ENCODE results near the gene TMEM271. TPM values are rescaled to one million over a fixed set of nuclear protein-coding genes. Genes with fewer than 3 reads are reported as not detected.

Gene TMEM271
- total RNA-seq, 2 donors from 2014 or later, result not detected

DNA sequence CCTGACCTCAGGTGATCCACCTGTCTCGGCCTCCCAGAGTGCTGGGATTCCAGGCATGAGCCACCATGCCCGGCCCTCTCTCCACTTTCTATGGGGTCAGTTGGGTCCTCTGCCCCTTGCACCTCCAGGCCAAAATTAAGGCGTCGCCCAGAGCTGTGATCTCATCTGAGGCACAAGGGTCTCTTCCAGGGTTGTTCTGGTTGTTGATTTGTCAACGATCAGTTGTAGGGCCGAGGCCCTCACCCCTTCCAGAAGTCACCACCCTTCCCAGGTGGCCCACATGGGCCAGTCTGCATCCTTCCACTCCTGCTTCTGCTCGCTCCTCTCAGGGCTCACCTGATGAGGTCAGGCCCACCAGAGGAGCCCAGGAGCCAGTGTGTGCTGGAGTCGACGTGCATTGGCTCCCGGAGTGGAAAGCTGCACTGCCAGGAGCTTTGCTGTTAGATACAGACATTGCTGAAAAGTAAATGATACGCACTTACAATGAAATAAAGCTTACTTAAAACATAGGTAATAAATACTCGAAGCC, 14.3 kb upstream of the TMEM271 start:
- no peak overlapping the region for H3K4me3 ChIP-seq (ENCODE audit: low read length)
- no peak overlapping the region for H3K27ac Mint-ChIP-seq
- no peaks in the 10 kb centered on the region for H3K27me3 ChIP-seq (ENCODE audit: control insufficient read depth, insufficient read depth, low read length, poor library complexity, severe bottlenecking)
- H3K4me1 ChIP-seq (ENCODE audit: control insufficient read depth, insufficient read depth, low read length), result no peaks in the 10 kb centered on the region
- H3K4me1 Mint-ChIP-seq, result no peaks in the 10 kb centered on the region
- TF ChIP-seq, protein P1, sequence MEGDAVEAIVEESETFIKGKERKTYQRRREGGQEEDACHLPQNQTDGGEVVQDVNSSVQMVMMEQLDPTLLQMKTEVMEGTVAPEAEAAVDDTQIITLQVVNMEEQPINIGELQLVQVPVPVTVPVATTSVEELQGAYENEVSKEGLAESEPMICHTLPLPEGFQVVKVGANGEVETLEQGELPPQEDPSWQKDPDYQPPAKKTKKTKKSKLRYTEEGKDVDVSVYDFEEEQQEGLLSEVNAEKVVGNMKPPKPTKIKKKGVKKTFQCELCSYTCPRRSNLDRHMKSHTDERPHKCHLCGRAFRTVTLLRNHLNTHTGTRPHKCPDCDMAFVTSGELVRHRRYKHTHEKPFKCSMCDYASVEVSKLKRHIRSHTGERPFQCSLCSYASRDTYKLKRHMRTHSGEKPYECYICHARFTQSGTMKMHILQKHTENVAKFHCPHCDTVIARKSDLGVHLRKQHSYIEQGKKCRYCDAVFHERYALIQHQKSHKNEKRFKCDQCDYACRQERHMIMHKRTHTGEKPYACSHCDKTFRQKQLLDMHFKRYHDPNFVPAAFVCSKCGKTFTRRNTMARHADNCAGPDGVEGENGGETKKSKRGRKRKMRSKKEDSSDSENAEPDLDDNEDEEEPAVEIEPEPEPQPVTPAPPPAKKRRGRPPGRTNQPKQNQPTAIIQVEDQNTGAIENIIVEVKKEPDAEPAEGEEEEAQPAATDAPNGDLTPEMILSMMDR (conservative IDR thresholded peaks at IDR 0.05), result no peak
- H3K27ac ChIP-seq (ENCODE audit: low read depth, low read length), result no peak overlapping the region
- H3K36me3 Mint-ChIP-seq (ENCODE audit: low read depth), result no peaks in the 10 kb centered on the region
- H3K27me3 Mint-ChIP-seq (ENCODE audit: insufficient read depth), result peaks cover 36% of the 10 kb centered on the region
- no peak for DNase-seq
- H3K4me3 Mint-ChIP-seq, result no peak overlapping the region
- no peak overlapping the region for H3K9ac ChIP-seq (ENCODE audit: extremely low read depth, low read length, poor library complexity, severe bottlenecking)
- no peaks in the 10 kb centered on the region for H3K9me3 ChIP-seq (ENCODE audit: control insufficient read depth, low read length)
- 87 to 93% methylated on average over 5 to 12 of the region's 12 CpGs for WGBS, 2 experiments (ENCODE audit: insufficient coverage in 1 of 2, insufficient read length in 1 of 2)
- no peaks in the 10 kb centered on the region for H3K36me3 ChIP-seq (ENCODE audit: control insufficient read depth, insufficient read depth, low read length)
- H3K9me3 Mint-ChIP-seq, result peaks cover 14% of the 10 kb centered on the region

DNA sequence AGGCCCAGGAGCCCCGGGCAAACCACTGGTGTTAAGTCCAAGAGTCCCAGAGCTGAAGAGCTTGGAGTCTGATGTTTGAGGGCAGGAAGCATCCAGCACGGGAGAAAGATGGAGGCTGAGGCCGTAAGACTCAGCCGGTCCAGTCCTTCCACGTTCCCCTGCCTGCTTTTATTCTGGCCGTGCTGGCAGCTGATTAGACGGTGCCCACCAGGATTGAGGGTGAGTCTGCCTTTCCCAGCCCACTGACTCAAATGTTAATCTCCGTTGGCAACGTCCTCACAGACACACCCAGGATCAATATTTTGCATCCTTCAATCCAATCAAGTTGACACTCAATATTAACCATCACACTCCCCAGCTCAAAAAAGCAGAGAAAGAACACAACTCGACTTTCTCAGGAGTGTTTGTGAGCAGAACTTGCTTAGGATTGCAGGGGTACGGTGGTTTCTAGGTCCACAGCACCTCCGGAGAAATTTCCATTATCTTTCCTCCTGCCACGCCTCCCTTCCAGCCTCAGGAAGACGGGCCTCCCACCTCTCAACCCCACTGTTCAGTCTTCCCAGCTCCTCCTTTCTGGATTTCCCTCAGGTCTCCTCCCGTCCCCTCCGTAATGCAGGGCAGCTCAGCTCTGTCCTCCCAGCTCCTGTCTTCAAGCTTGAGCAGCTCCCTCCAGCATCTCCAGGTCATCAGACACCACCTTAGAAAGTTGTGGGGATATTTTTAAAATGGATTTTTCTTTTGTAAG, 13.3 kb upstream of the TMEM271 start:
- Mint-ChIP-seq H3K4me3 (no peak overlapping the region), H3K27ac (no peak overlapping the region), H3K27me3 (ENCODE audit: insufficient read depth) (peaks cover 27% of the 10 kb centered on the region), H3K4me1 (no peaks in the 10 kb centered on the region), H3K9me3 (peaks cover 11% of the 10 kb centered on the region), H3K36me3 (ENCODE audit: low read depth) (no peaks in the 10 kb centered on the region)
- H3K27ac ChIP-seq (ENCODE audit: low read depth, low read length), result no peak overlapping the region
- no peak for DNase-seq
- H3K36me3 ChIP-seq (ENCODE audit: control insufficient read depth, insufficient read depth, low read length), result no peaks in the 10 kb centered on the region
- no peaks in the 10 kb centered on the region for H3K9me3 ChIP-seq (ENCODE audit: control insufficient read depth, low read length)
- no peak overlapping the region for H3K4me3 ChIP-seq (ENCODE audit: low read length)
- 88 to 93% methylated on average over 12 to 16 of the region's 16 CpGs for WGBS, 2 experiments (ENCODE audit: insufficient coverage in 1 of 2, insufficient read length in 1 of 2)
- H3K4me1 ChIP-seq (ENCODE audit: control insufficient read depth, insufficient read depth, low read length), result no peaks in the 10 kb centered on the region
- TF ChIP-seq, protein P1 (conservative IDR thresholded peaks at IDR 0.05), result no peak
- no peak overlapping the region for H3K9ac ChIP-seq (ENCODE audit: extremely low read depth, low read length, poor library complexity, severe bottlenecking)
- H3K27me3 ChIP-seq (ENCODE audit: control insufficient read depth, insufficient read depth, low read length, poor library complexity, severe bottlenecking), result no peaks in the 10 kb centered on the region

DNA sequence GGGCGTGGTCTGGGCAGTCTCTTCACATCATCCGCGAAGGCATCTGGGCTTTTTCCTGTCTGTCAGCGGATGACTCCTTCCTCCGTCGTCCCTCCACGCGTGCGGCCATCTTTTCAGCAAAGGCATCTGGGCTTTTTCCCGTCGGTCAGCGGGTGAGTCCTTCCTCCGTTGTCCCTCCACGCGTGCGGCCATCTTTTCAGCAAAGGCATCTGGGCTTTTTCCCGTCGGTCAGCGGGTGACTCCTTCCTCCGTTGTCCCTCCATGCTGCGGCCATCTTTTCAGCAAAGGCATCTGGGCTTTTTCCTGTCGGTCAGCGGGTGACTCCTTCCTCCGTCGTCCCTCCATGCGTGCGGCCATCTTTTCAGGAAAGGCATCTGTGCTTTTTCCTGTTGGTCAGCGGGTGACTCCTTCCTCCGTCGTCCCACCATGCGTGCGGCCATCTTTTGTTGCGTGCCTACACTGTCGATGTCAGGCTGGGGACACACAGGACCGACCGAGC, 12.3 kb upstream of the TMEM271 start:
- Histone ChIP-seq H3K4me3 (ENCODE audit: low read length) (no peak overlapping the region), H3K36me3 (ENCODE audit: control insufficient read depth, insufficient read depth, low read length) (no peaks in the 10 kb centered on the region), H3K27me3 (ENCODE audit: control insufficient read depth, insufficient read depth, low read length, poor library complexity, severe bottlenecking) (no peaks in the 10 kb centered on the region), H3K9ac (ENCODE audit: extremely low read depth, low read length, poor library complexity, severe bottlenecking) (no peak overlapping the region), H3K4me1 (ENCODE audit: control insufficient read depth, insufficient read depth, low read length) (no peaks in the 10 kb centered on the region), H3K27ac (ENCODE audit: low read depth, low read length) (no peak overlapping the region), H3K9me3 (ENCODE audit: control insufficient read depth, low read length) (peaks cover 6% of the 10 kb centered on the region)
- H3K9me3 Mint-ChIP-seq, result peaks cover 13% of the 10 kb centered on the region
- no peaks in the 10 kb centered on the region for H3K4me1 Mint-ChIP-seq
- H3K4me3 Mint-ChIP-seq, result no peak overlapping the region
- 93% methylated on average over 36 of the region's 36 CpGs for WGBS, 2 experiments (ENCODE audit: insufficient coverage in 1 of 2, insufficient read length in 1 of 2)
- no peak for DNase-seq
- TF ChIP-seq, protein P1 (conservative IDR thresholded peaks at IDR 0.05), result no peak
- no peak overlapping the region for H3K27ac Mint-ChIP-seq
- H3K36me3 Mint-ChIP-seq (ENCODE audit: low read depth), result no peaks in the 10 kb centered on the region
- peaks cover 29% of the 10 kb centered on the region for H3K27me3 Mint-ChIP-seq (ENCODE audit: insufficient read depth)
